NCI-H2107 (cell line): ENCODE measurements around the gene RSAD2.
"Not testable (repeated sequence)": the region's sequence is repeated elsewhere in the genome, so short reads cannot be mapped to it uniquely, and the experiment has no call there.

Source experiments
- DNase-seq: peaks from one replicate; lab custom pipeline; 2025; lab: John Stamatoyannopoulos, UW

RSAD2 gene, protein sequence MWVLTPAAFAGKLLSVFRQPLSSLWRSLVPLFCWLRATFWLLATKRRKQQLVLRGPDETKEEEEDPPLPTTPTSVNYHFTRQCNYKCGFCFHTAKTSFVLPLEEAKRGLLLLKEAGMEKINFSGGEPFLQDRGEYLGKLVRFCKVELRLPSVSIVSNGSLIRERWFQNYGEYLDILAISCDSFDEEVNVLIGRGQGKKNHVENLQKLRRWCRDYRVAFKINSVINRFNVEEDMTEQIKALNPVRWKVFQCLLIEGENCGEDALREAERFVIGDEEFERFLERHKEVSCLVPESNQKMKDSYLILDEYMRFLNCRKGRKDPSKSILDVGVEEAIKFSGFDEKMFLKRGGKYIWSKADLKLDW

GRCh38 chr2:6877402-6878304 is at the start of gene RSAD2:
Gene RSAD2 (plus strand): TSS chr2:6877777. CDS start chr2:6877801, 24 bp downstream.
- peak; percentile 64 for DNase-seq

- no peak for DNase-seq
These were observed 49.3 kb upstream of the RSAD2 start for GRCh38 chr2:6828299-6828584.

- DNase-seq = no peak
These were observed 46.3 kb upstream of the RSAD2 start for GRCh38 chr2:6831229-6831628.

- DNase-seq = no peak
These were observed 44.8 kb upstream of the RSAD2 start for GRCh38 chr2:6832596-6833299.

DNA sequence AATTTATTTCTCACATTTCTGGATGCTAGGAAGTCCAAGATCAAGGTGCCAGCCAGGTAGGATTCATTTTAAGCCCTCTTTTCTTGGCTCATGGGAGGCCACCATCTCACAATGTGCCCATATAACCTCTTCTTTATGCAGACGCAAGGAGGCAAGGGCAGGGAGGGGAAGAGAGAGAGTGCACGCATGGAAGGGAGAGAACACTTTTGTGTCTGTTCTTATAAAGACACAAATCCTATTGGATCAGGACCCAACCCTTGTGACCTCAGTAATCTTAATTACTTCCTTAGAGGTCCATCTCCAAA is 44.3 kb upstream of the RSAD2 start:
- DNase-seq = no peak

GRCh38 chr2:6834163-6834562 is 43.4 kb upstream of the RSAD2 start:
- no peak for DNase-seq

- DNase-seq = no peak
These were observed 42.1 kb upstream of the RSAD2 start for GRCh38 chr2:6835467-6835866.

- no peak for DNase-seq
These were observed 38.8 kb upstream of the RSAD2 start for GRCh38 chr2:6838673-6839319.

DNA sequence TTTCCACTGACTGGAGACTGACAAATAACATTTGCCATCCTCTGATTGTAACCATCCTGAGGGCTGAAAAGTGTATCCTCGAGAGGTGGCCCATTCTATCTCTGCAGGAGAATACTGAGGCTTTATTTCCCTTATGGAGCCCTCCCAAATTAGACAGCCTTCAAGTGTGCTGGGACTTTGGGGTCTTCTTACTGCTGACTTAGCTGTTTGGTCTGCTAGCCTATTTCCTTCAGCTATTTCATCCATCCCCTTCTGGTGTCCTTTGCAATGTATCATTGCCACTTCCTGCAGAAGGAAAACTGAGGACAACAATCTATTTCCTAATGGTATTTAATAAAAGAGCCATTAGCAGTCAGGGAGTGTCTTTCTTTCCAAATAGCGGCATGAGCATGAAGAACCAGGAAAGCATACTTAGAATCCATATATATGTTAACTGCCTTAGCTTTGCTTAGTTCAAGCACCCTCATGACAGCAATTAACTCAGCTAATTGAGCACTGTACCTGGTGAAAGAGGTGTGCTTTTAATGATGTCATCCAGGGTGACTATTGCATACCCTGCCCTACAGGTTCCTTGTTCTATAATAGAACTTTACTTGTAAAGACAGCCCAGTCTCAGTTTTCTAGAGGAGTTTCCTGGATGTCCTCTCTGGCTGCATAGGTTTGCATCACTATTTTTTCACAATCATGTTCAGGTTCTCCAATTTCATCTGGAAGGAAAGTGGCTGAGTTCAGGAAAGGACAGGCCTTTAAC is 35.9 kb upstream of the RSAD2 start:
- no peak for DNase-seq

- no peak for DNase-seq
These were observed 32.3 kb upstream of the RSAD2 start for GRCh38 chr2:6845312-6845711.

- DNase-seq = no peak
These were observed 31.7 kb upstream of the RSAD2 start for GRCh38 chr2:6845903-6846302.

DNA sequence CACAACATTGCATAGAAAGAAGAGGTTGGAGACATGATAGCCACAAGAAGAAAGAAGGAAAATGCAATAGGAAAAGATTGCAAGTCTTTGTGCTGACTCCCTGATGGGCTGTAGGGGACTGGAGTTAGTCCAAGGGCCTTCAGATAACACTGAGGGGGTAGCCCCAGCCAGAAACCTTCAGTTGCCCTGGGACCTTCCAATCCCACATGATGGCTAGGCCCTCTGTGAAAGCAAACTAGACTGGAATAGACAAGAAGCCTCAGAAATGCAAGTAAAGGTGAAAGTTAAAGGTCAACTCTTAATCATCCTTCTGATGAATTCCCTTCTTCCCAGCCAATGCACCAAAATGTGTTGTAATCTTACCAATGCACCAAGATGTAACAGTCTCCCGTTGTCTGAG is 31.0 kb upstream of the RSAD2 start:
- no peak for DNase-seq

GRCh38 chr2:6846967-6847681 is 30.5 kb upstream of the RSAD2 start:
- DNase-seq = no peak

DNA sequence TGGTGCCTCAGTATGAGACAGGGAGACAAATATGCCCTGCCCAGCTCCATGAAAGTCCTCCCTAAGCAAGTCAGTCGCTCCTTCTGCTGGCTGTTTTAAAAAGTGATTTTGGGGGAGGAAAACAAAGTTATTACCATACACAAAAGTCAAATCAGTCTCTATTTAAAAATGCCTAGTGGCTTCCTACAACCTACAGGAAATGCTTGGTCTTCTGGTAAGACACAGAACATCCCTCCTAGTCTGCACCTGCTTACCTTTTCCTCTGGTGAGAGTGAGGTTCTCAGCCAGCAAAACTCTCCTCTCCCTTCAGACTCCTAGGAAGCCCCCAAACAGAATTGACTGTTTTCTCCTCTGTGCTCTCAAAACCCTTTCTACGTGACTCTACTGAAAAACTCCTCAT is 25.4 kb upstream of the RSAD2 start:
- no peak for DNase-seq

DNA sequence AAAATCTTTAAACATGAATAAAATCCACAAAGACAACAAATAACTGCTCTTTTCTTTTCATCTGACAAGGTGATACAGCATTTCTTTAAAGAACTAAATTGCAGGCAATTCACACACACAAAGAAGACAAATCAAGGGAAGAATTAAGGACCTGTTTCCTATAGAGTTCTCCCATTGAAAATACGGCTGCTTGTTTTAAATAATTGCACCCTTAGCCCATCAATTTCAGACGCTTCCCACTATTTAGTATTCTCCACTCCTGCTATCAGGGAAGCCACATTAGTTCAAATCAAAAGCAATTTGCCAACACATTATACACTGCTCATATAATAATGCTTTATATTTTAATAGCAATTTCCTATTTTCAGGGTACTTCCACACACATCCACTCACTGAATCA is 23.2 kb upstream of the RSAD2 start:
- no peak for DNase-seq

DNA sequence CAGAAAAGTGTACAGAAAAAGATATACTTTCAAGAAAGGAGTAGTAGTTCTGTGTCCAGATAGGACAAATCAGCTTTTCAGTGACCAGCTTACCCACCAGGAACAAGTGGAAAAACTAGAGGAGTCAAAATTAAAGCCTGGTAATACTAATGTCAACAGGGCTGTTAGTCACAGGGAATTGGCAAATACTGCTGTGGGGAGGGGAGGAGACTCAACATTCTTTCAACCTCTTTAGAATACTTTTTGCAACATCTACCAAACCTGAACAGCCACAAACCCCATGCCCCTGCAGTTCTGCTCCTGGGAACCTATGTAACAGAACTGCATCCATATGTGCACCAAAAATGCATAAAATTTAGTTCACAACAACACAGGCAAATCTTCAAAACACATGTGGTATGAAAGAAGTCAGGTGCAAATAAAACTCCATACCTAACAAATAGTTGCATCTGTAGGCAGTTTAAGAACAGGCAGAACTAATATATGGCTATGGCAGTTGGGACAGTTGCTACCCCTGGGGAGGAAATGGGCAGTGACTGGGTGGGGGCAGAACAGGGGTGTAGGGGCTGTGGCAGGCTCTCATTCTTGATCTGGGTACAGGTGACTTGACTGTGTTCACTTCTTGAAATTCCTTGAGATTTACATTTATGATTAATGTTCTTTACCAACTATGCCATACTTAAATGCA is 21.6 kb upstream of the RSAD2 start:
- DNase-seq = no peak

DNA sequence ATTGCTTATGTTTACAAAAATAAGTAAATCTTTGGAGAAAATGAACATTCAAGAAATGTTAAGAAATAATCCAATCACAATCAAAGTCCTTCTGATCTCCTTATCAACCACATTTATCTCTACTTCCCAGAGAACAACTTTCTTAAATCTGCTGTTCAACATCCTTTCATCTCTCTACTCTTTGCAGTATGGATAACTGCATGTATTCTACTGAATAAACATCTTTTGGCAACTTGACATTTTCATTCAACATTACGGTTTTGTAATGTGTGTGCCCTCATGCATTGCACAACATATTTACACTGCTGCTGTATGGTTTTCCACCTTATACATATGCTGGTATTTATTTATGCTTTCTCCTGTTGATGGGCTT is 21.0 kb upstream of the RSAD2 start:
- no peak for DNase-seq

DNA sequence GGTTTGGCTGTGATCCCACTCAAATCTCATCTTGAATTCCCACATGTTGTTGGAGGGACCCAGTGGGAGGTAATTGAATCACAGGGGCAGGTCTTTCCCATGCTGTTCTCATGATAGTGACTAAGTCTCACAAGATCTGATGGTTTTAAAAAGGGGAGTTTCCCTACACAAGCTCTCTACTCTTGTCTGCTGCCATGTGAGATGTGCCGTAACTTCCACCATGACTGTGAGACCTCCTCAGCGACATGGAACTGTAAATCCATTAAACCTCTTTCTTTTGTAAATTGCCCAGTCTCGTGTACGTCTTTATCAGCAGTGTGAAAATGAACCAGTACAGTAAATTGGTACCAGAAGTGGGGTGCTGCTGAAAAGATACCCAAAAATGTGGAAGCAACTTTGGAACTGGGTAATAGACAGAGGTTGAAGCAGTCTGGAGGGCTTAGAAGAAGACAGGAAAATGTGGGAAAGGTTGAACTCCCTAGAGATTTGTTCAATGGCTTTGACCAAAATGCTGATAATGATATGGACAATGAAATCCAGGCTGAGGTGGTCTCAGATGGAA is 19.0 kb upstream of the RSAD2 start:
- not testable (repeated sequence) for DNase-seq

DNA sequence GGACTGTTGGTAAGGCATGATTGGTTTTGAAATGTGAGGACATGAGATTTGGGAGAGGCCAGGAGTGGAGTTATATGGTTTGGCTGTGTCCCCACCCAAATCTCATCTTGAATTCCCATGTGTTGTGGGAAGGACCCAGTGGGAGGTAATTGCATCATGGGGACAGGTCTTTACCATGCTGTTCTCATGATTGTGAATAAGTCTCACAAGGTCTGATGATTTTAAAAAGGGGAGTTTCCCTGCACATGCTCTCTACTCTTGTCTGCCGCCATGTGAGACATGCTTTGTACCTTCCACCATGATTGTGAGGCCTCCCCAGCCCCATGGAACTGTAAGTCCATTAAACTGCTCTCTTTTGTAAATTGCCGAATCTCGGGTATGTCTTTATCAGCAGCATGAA is 17.3 kb upstream of the RSAD2 start:
- no peak for DNase-seq

DNA sequence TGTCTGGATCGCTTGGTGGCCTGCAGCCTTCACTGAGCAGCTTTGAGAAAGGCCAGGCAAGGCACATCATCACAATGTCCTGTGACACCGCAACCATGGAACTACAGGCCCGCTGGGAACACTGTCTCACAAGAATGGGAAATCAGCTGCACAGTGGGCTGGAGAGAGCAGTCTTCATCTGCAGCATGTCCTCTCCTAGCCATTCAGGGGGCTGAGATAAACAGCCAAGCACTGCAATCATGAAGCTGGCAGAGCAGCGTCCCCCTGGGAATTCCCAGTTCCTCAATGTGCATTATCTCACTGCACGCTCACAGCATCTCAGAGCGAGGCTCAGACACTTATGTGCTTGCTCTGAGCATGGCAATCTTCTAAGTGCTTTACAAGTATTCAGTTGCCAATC is 13.8 kb upstream of the RSAD2 start:
- no peak for DNase-seq
